K562 (cell line): Measurements from ENCODE around the gene CDS1. TPM values are rescaled to one million over a fixed set of nuclear protein-coding genes. Genes with fewer than 3 reads are reported as not detected.
A peak's percentile ranks its signal among the peaks of the same experiment; 100 is the strongest.
"Not testable (repeated sequence)": the region's sequence is repeated elsewhere in the genome, so short reads cannot be mapped to it uniquely, and the experiment has no call there.

Experiments used
- ATAC-seq: fragments of 200-7000 bp; cut with Tn5 transposase; 3 replicates; pipeline ENCODE4 v1.9.1; 2020; ENCODE audit warnings: moderate library complexity
- BruUV-seq: library from RNA; stranded (reverse); fragments of 400-500 nt; replicated peaks from 2 replicates; lab custom pipeline; 2021; lab: Mats Ljungman, UMichigan
- CTCF ChIA-PET: fragments of 300-600 bp; formaldehyde crosslinking; extraction: SDS; loops from one replicate; lab custom pipeline; 2021; ENCODE audit warnings: low intra/inter-chr PET ratio; lab: Yijun Ruan, JAX
- POLR2A ChIA-PET: fragments of 300-600, 350-650 bp; sonication (Branson Sonifier 250); formaldehyde crosslinking; extraction: SDS; loops from one replicate; lab custom pipeline; 2021; ENCODE audit warnings: antibody characterized with exemption, inconsistent platforms; lab: Yijun Ruan, JAX
- DNase-seq, 4 experiments: peaks; one replicate each; pipeline versions ENCODE4 v3.0.0 to v3.0.0-alpha.2; 2011 to 2018; ENCODE audit warnings: low spot score in 3 of 4, mixed read lengths in 3 of 4; ENCODE audit errors: extremely low read depth in 1 of 4
- FAIRE-seq: peaks from 2 replicates; lab custom pipeline; 2011; peaks lifted over from hg19 to GRCh38; lab: Jason Lieb, UNC
- H2AFZ ChIP-seq: 2 replicates; pipeline ENCODE4 v1.6.0; 2011; ENCODE audit warnings: low read depth, low read length, control low read depth, inconsistent platforms
- H3K27ac ChIP-seq: fragments of 200-600 bp; 3 replicates; pipeline ENCODE4 v1.8.0; 2011; ENCODE audit warnings: low read depth, mild to moderate bottlenecking, control low read depth, inconsistent platforms, low read length, moderate library complexity, mixed read lengths; ENCODE audit errors: extremely low read depth
- H3K27me3 ChIP-seq, 2 experiments: fragments of 300-600 bp in 1 of 2; 2 replicates in 1 of 2; 3 replicates in 1 of 2; pipeline versions ENCODE4 v1.6.0 to v1.8.0; 2011; ENCODE audit warnings: inconsistent platforms in 2 of 2, low read length in 2 of 2, mild to moderate bottlenecking in 1 of 2, mixed read lengths in 1 of 2, moderate library complexity in 1 of 2; ENCODE audit not compliant: control insufficient read depth in 2 of 2, insufficient read depth in 2 of 2
- H3K36me3 ChIP-seq: fragments of 300-600 bp; 3 replicates; pipeline ENCODE4 v1.8.0; 2011; ENCODE audit warnings: mild to moderate bottlenecking, low read length, inconsistent platforms; ENCODE audit not compliant: control insufficient read depth, insufficient read depth
- H3K4me1 ChIP-seq, 2 experiments: fragments of 200-600 bp in 1 of 2; replicated peaks in 1 of 2; 2 replicates in 1 of 2; 3 replicates in 1 of 2; pipeline versions ENCODE4 v1.5.1 to v1.8.0; 2011; ENCODE audit warnings: inconsistent platforms in 2 of 2, low read length in 2 of 2, mild to moderate bottlenecking in 1 of 2, mixed read lengths in 1 of 2, moderate library complexity in 1 of 2; ENCODE audit not compliant: control insufficient read depth in 2 of 2, insufficient read depth in 2 of 2
- H3K4me2 ChIP-seq: 2 replicates; pipeline ENCODE4 v1.6.1; 2011; ENCODE audit warnings: low read length, control low read depth, inconsistent platforms, mixed read lengths; ENCODE audit not compliant: insufficient read depth
- H3K4me3 ChIP-seq: fragments of 200-600 bp; sonication (generic), shearing (Covaris generic); 2 replicates; pipeline ENCODE4 v1.5.1; 2016; ENCODE audit warnings: control low read depth, inconsistent platforms
- H3K79me2 ChIP-seq: fragments of 200-600 bp; 3 replicates; pipeline ENCODE4 v1.8.0; 2011; ENCODE audit warnings: low read length, inconsistent platforms; ENCODE audit not compliant: control insufficient read depth, insufficient read depth
- H3K9ac ChIP-seq, 2 experiments: 2 replicates each; pipeline versions ENCODE4 v1.6.0 to v1.6.1; 2011; ENCODE audit warnings: low read depth in 2 of 2, low read length in 2 of 2, control low read depth in 1 of 2, inconsistent platforms in 1 of 2, mild to moderate bottlenecking in 1 of 2, mixed read lengths in 1 of 2; ENCODE audit not compliant: insufficient read depth in 1 of 2
- H3K9me1 ChIP-seq: one replicate; pipeline ENCODE4 v1.6.0; 2011; ENCODE audit warnings: inconsistent platforms, mild to moderate bottlenecking, low read length, moderate library complexity; ENCODE audit not compliant: control insufficient read depth, insufficient read depth
- H3K9me3 ChIP-seq: replicated peaks from 2 replicates; pipeline ENCODE4 v1.5.1; 2011; ENCODE audit warnings: low read depth, low read length, inconsistent platforms; ENCODE audit not compliant: control insufficient read depth, insufficient read depth
- H4K20me1 ChIP-seq: replicated peaks from 2 replicates; pipeline ENCODE4 v1.6.1; 2011; ENCODE audit warnings: low read length, inconsistent platforms, mixed read lengths; ENCODE audit not compliant: control insufficient read depth, insufficient read depth
- CEBPG ChIP-seq, 3 experiments: fragments of 200-800 bp in 1 of 3; sonication (Bioruptor generic) in 1 of 3; sonication (generic) in 1 of 3; formaldehyde crosslinking in 1 of 3; IDR thresholded peaks in 2 of 3; conservative IDR thresholded peaks in 1 of 3; 2 replicates each; pipeline versions ENCODE4 v1.6.1 to v1.8.0; 2016 to 2022; ENCODE audit warnings: missing compliant biosample characterization in 2 of 3, missing genetic modification characterization in 2 of 3, mild to moderate bottlenecking in 1 of 3, missing genetic modification reagents in 1 of 3
- ZNF134 ChIP-seq: fragments of 250-450 bp; sonication (Bioruptor Pico); conservative IDR thresholded peaks from 2 replicates; pipeline ENCODE4 v1.4.0; 2020
- ZNF766 ChIP-seq: fragments of 200-800 bp; sonication (Bioruptor generic); conservative IDR thresholded peaks from 2 replicates; pipeline ENCODE4 v1.6.1; 2016; ENCODE audit warnings: missing genetic modification characterization, missing compliant biosample characterization
- WGBS: fragments of 100-300 bp; shearing (Covaris generic); methylation state at CpG from one replicate; pipeline ENCODE4 v1.1.6; 2016; ENCODE audit warnings: low coverage, mixed read lengths; ENCODE audit not compliant: insufficient coverage; ENCODE audit errors: missing lambda C conversion rate; 5-methylcytosine and 5-hydroxymethylcytosine counted together
- in situ Hi-C: fragments of 300-500 bp; cut with MboI; formaldehyde crosslinking; loops from 4 replicates; pipeline ENCODE4 v1.15.0; 2018; ENCODE audit warnings: inconsistent platforms, mixed read lengths
- intact Hi-C: fragments of 100-400 bp; cut with micrococcal nuclease; formaldehyde crosslinking; loops from 2 replicates; pipeline ENCODE4 v1.14.2; 2022
- polyA plus RNA-seq, 8 experiments: library from polyadenylated mRNA; depleted of rRNA in 4 of 8; stranded (reverse) in 5 of 8; unstranded in 3 of 8; fragments of >200 nt; fragmentation: Nextera tagmentation in 2 of 8; fragmentation: Illumina TruSeq in 1 of 8; extraction: Ambion mirVana in 2 of 8; extraction: Trizol in 1 of 8; gene quantifications; 2 replicates each; pipeline versions ENCODE4 v1.2.1 to v1.2.3, GENCODE V29; 2011 to 2014; ENCODE audit warnings: inconsistent platforms in 1 of 8, missing spikeins in 1 of 8
- total RNA-seq, 7 experiments: library from RNA; depleted of rRNA in 6 of 7; stranded (reverse); fragments of >200 nt in 6 of 7; fragmentation: Illumina TruSeq in 2 of 7; extraction: Trizol in 2 of 7; gene quantifications; 2 replicates each; pipeline versions ENCODE4 v1.2.1 to v1.2.3, GENCODE V29; 2011 to 2021; ENCODE audit warnings: low replicate concordance in 1 of 7
- TF ChIP-seq, protein P1 (sequence below): fragments of 450-650 bp; formaldehyde crosslinking; IDR thresholded peaks from 2 replicates; pipeline ENCODE4 v1.4.0; 2022; ENCODE audit warnings: missing genetic modification characterization

The CDS1 gene
- total and polyA plus RNA-seq, 9 of the 15 experiments (the other 6 are each of a cell fraction or from before 2014, with no cell fraction given), result 0.04 to 0.42 (median 0.15) TPM

DNA sequence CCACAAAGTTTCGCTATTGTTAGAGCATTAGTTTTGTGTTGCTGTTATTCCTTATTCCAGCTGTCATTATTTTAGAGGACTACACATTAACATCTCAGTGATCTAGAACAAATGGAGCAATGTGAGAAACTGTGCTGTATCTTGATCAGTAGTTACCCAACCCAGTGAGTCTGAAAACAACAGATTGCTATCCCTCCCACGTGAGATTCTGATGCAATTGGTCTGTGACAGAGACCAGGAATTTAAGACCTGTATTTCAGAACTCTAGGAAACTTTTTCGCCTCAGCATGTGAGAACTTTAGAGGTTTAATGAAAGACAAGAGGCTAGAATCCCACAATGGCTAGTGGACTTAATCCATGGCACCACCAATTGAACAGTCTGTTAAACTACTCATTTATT lies 35.7 kb upstream of the CDS1 start:
- Histone ChIP-seq H3K9me3 (no peaks in the 10 kb centered on the region), H3K4me3 (no peak overlapping the region), H3K9ac (no peak overlapping the region), H2AFZ (no peak overlapping the region), H3K9me1 (no peaks in the 10 kb centered on the region), H3K4me1 (no peaks in the 10 kb centered on the region), H3K79me2 (no peaks in the 10 kb centered on the region), H3K27ac (no peak overlapping the region), H4K20me1 (no peaks in the 10 kb centered on the region), H3K4me2 (no peak overlapping the region), H3K27me3 (no peaks in the 10 kb centered on the region), H3K36me3 (no peaks in the 10 kb centered on the region)
- 0% methylated on average over 3 of the region's 3 CpGs for WGBS
- intact Hi-C loops (no loop called here), in situ Hi-C loops (no loop called here)
- no TSS peak for BruUV-seq
- POLR2A ChIA-PET, result no interaction called here
- FAIRE-seq (no peak), DNase-seq (no peak), ATAC-seq (no peak)
- CTCF ChIA-PET, result no interaction called here
- TF ChIP-seq, protein P1, sequence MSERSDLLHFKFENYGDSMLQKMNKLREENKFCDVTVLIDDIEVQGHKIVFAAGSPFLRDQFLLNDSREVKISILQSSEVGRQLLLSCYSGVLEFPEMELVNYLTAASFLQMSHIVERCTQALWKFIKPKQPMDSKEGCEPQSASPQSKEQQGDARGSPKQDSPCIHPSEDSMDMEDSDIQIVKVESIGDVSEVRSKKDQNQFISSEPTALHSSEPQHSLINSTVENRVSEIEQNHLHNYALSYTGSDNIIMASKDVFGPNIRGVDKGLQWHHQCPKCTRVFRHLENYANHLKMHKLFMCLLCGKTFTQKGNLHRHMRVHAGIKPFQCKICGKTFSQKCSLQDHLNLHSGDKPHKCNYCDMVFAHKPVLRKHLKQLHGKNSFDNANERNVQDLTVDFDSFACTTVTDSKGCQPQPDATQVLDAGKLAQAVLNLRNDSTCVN (CRISPR knock-in tag), result no peak
- TF ChIP-seq ZNF766 (CRISPR knock-in tag) (0 out of 2 replicates have a peak, but pooled peaks have one; percentile 17), CEBPG (CRISPR knock-in tag; IDR thresholded peaks at IDR 0.05) (no peak), CEBPG (tag; conservative IDR thresholded peaks at IDR 0.05 in 1 of 2, IDR thresholded peaks at IDR 0.05 in 1 of 2) (peak; percentile 70 to 71; a peak in 3 of 4 replicates)

DNA sequence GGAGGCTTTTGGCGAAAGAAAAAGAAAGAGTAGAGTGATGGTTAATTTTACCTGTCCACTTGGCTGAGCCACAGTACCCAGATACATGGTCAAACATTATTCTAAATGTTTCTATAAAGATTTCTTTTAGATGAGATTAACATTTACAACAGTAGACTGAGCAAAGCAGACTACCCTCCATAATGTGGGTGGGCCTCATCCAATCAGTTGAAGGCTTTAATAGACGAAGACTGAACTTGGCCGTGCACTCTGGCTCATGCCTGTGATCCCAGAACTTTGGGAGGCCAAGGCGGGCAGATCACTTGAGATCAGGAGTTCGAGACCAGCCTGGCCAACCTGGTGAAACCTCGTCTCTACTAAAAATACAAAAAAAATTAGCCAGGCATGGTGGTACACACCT lies 33.7 kb upstream of the CDS1 start:
- ATAC-seq, H3K27me3 ChIP-seq, POLR2A ChIA-PET, in situ Hi-C loops, H3K4me1 ChIP-seq, BruUV-seq, H3K4me3 ChIP-seq, H3K27ac ChIP-seq, FAIRE-seq, H4K20me1 ChIP-seq, H3K4me2 ChIP-seq, CTCF ChIA-PET, H3K9me3 ChIP-seq, H3K9ac ChIP-seq, H3K9me1 ChIP-seq, intact Hi-C loops, H3K79me2 ChIP-seq: not testable (repeated sequence)
- WGBS, result 2% methylated on average over 6 of the region's 6 CpGs
- peak; percentile 91 for TF ChIP-seq ZNF134 (CRISPR knock-in tag)
- TF ChIP-seq, all 486 proteins: peak for 1; not testable (repeated sequence) for 485
- DNase-seq, H2AFZ ChIP-seq, H3K36me3 ChIP-seq: not testable (repeated sequence)
